ENCODE measurements around the gene ITGB5.

- TF ChIP-seq CTCF (IDR thresholded peaks at IDR 0.05) (no peak), POLR2A (IDR thresholded peaks at IDR 0.05) (no peak)
Measured at GRCh38 chr3:124791142-124791541, 96.0 kb downstream of the ITGB5 start.
